K562 (cell line): ENCODE measurements around the gene HSPB6. TPM values are rescaled to one million over a fixed set of nuclear protein-coding genes. Genes with fewer than 3 reads are reported as not detected.

Experiments used
- REST ChIP-seq, 2 experiments: fragments of 450-650 bp; formaldehyde crosslinking in 1 of 2; IDR thresholded peaks; 2 replicates each; pipeline versions ENCODE4 v1.4.0 to v1.6.1; 2014 to 2020; ENCODE audit warnings: mild to moderate bottlenecking in 2 of 2, borderline replicate concordance in 1 of 2, low read depth in 1 of 2
- TAF9B ChIP-seq: fragments of 450-650 bp; IDR thresholded peaks from 2 replicates; pipeline ENCODE4 v1.6.1; 2018; ENCODE audit warnings: mild to moderate bottlenecking; ENCODE audit not compliant: partially characterized antibody
- ZBTB40 ChIP-seq, 2 experiments: fragments of 450-650 bp in 1 of 2; sonication (generic) in 1 of 2; formaldehyde crosslinking in 1 of 2; IDR thresholded peaks; 2 replicates each; pipeline versions ENCODE4 v1.7.1 to v1.9.0; 2016 to 2022; ENCODE audit warnings: inconsistent platforms in 1 of 2, mild to moderate bottlenecking in 1 of 2, missing genetic modification reagents in 1 of 2
- ZNF263 ChIP-seq: sonication (generic); formaldehyde crosslinking; IDR thresholded peaks from 2 replicates; pipeline ENCODE4 v1.8.0; 2022; ENCODE audit warnings: mild to moderate bottlenecking, missing genetic modification reagents, borderline replicate concordance
- polyA plus RNA-seq, 8 experiments: library from polyadenylated mRNA; depleted of rRNA in 4 of 8; stranded (reverse) in 5 of 8; unstranded in 3 of 8; fragments of >200 nt; fragmentation: Nextera tagmentation in 2 of 8; fragmentation: Illumina TruSeq in 1 of 8; extraction: Ambion mirVana in 2 of 8; extraction: Trizol in 1 of 8; gene quantifications; 2 replicates each; pipeline versions ENCODE4 v1.2.1 to v1.2.3, GENCODE V29; 2011 to 2014; ENCODE audit warnings: inconsistent platforms in 1 of 8, missing spikeins in 1 of 8
- total RNA-seq, 7 experiments: library from RNA; depleted of rRNA in 6 of 7; stranded (reverse); fragments of >200 nt in 6 of 7; fragmentation: Illumina TruSeq in 2 of 7; extraction: Trizol in 2 of 7; gene quantifications; 2 replicates each; pipeline versions ENCODE4 v1.2.1 to v1.2.3, GENCODE V29; 2011 to 2021; ENCODE audit warnings: low replicate concordance in 1 of 7

The HSPB6 gene
- total and polyA plus RNA-seq, 9 of the 15 experiments (the other 6 are each of a cell fraction or from before 2014, with no cell fraction given): 0.55 TPM; not detected in 8

- no peak for TF ChIP-seq ZBTB40 (IDR thresholded peaks at IDR 0.05)
- TF ChIP-seq ZBTB40 (CRISPR knock-in tag; IDR thresholded peaks at IDR 0.05): no peak
- no peak for TF ChIP-seq ZNF263 (CRISPR knock-in tag)
- TF ChIP-seq TAF9B: no peak
- TF ChIP-seq REST (IDR thresholded peaks at IDR 0.05; ENCODE audit: borderline replicate concordance): no peak
- TF ChIP-seq REST (CRISPR knock-in tag; IDR thresholded peaks at IDR 0.05; ENCODE audit: low read depth): no peak
- TF ChIP-seq, all 486 proteins: peak for 2
Measured at GRCh38 chr19:35805526-35806102, 48.8 kb upstream of the HSPB6 start (continued).
